Thoracic aorta (tissue), 2 donors: ENCODE measurements around the gene TMC8. TPM values are rescaled to one million over a fixed set of nuclear protein-coding genes. Genes with fewer than 3 reads are reported as not detected.

Experiments
- ATAC-seq: fragments of 150-250 bp; one replicate; pipeline ENCODE4 v1.8.0; 2017; ENCODE audit warnings: low read depth; ENCODE audit not compliant: insufficient number of reproducible peaks, low FRiP score
- DNase-seq: peaks from one replicate; pipeline ENCODE4 v3.0.0-alpha.2; 2020; ENCODE audit warnings: low spot score
- H3K27ac ChIP-seq, 2 donors: fragments of 200-600 bp; sonication (generic); 1 replicate in 1 of 2; 2 replicates in 1 of 2; pipeline ENCODE4 v1.5.1; 2016; ENCODE audit warnings: mild to moderate bottlenecking in 2 of 2, moderate library complexity in 2 of 2
- H3K27me3 ChIP-seq: fragments of 200-600 bp; sonication (generic); replicated peaks from 2 replicates; pipeline ENCODE4 v1.6.0; 2016; ENCODE audit warnings: mild to moderate bottlenecking; ENCODE audit not compliant: insufficient read depth
- H3K36me3 ChIP-seq: fragments of 200-600 bp; sonication (generic); one replicate; pipeline ENCODE4 v1.5.1; 2016
- H3K4me1 ChIP-seq, 2 donors: fragments of 200-600 bp; sonication (generic); 1 replicate in 1 of 2; 2 replicates in 1 of 2; pipeline versions ENCODE4 v1.5.1 to v1.6.0; 2016; ENCODE audit warnings: low read depth in 2 of 2, mild to moderate bottlenecking in 1 of 2; ENCODE audit not compliant: control insufficient read depth in 1 of 2
- H3K4me3 ChIP-seq: fragments of 200-600 bp; sonication (generic); 2 replicates; pipeline ENCODE4 v1.5.1; 2016; ENCODE audit warnings: mild to moderate bottlenecking
- H3K9me3 ChIP-seq: fragments of 200-600 bp; sonication (generic); 2 replicates; pipeline ENCODE4 v1.5.1; 2016
- total RNA-seq, 2 donors: library from RNA; depleted of rRNA; stranded (reverse); fragments of >200 nt; gene quantifications; one replicate each; pipeline versions ENCODE4 v1.1.0 to v1.2.3, GENCODE V29; 2016
- TF ChIP-seq, protein P1 (sequence below): fragments of 200-600 bp; sonication (generic); IDR thresholded peaks from one replicate; pipeline ENCODE4 v1.5.1; 2019; ENCODE audit warnings: antibody characterized with exemption

Gene TMC8
- total RNA-seq, 2 donors from 2014 or later = 5.6 to 9.3 TPM

DNA sequence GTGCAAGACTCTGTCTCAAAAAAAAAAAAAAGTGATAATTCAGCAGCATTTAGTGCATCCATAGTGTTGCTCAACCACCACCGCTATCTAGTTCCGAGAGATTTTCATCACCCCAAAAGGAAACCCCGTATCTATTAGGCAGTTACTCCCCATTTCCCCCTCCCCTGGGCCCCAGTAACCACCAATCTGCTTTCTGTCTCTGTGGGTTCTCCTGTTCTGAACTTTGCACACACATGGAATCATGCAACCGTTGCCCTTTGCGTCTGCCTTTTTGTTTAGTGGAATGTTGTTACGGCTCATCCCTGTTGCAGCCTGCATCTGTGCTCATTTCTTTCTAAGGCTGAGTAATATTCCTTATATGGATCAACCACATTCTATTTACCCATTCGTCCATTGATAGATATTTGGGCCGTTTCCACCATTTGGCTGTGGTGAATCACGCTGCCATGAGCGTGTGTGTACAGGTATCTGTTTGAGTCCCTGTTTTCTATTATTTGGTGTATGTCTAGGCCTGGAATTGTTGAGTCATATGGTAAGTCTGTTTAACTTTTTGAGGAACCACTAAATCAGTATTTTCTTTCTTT lies 29.1 kb downstream of the TMC8 start:
- DNase-seq (no peak), ATAC-seq (no peak)
- TF ChIP-seq, protein P1, sequence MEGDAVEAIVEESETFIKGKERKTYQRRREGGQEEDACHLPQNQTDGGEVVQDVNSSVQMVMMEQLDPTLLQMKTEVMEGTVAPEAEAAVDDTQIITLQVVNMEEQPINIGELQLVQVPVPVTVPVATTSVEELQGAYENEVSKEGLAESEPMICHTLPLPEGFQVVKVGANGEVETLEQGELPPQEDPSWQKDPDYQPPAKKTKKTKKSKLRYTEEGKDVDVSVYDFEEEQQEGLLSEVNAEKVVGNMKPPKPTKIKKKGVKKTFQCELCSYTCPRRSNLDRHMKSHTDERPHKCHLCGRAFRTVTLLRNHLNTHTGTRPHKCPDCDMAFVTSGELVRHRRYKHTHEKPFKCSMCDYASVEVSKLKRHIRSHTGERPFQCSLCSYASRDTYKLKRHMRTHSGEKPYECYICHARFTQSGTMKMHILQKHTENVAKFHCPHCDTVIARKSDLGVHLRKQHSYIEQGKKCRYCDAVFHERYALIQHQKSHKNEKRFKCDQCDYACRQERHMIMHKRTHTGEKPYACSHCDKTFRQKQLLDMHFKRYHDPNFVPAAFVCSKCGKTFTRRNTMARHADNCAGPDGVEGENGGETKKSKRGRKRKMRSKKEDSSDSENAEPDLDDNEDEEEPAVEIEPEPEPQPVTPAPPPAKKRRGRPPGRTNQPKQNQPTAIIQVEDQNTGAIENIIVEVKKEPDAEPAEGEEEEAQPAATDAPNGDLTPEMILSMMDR = no peak
- Histone ChIP-seq H3K4me1 (no peaks in the 10 kb centered on the region), H3K27me3 (no peaks in the 10 kb centered on the region), H3K4me3 (no peak overlapping the region), H3K27ac (no peak overlapping the region), H3K36me3 (no peaks in the 10 kb centered on the region), H3K9me3 (no peaks in the 10 kb centered on the region)

DNA sequence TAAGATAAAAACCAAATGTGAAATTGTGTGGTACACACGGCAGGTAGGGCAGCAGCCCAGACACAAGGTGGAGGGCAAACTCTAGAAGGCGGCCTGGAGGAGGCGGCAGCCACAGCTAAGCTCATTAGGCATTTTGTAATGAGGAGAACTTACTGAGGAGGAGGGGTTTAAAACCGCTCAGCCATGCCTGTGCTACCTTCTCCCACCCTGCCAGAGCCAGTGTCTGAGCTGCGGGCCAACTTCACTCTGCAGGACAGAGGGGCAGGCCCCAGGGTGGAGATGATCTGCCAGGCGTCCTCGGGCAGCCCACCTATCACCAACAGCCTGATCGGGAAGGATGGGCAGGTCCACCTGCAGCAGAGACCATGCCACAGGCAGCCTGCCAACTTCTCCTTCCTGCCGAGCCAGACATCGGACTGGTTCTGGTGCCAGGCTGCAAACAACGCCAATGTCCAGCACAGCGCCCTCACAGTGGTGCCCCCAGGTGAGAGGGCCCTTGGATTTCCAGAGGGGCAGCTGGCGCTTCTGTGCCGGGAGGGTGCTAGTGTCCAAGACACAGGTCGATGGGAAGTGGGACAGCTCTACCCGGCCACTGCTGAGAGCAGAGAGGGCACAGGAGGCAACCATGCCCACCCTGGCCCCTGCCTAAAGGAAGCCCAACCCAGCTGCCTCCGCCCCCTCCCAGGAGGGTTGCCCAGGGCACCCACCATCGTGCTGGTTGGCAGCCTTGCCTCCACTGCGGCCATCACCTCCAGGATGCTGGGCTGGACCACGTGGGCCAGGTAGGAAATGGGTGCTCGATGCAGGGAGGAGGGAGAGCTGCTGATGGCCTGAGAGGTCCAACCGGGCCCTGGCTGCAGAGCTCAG lies 33.5 kb downstream of the TMC8 start:
- no peak for DNase-seq

DNA sequence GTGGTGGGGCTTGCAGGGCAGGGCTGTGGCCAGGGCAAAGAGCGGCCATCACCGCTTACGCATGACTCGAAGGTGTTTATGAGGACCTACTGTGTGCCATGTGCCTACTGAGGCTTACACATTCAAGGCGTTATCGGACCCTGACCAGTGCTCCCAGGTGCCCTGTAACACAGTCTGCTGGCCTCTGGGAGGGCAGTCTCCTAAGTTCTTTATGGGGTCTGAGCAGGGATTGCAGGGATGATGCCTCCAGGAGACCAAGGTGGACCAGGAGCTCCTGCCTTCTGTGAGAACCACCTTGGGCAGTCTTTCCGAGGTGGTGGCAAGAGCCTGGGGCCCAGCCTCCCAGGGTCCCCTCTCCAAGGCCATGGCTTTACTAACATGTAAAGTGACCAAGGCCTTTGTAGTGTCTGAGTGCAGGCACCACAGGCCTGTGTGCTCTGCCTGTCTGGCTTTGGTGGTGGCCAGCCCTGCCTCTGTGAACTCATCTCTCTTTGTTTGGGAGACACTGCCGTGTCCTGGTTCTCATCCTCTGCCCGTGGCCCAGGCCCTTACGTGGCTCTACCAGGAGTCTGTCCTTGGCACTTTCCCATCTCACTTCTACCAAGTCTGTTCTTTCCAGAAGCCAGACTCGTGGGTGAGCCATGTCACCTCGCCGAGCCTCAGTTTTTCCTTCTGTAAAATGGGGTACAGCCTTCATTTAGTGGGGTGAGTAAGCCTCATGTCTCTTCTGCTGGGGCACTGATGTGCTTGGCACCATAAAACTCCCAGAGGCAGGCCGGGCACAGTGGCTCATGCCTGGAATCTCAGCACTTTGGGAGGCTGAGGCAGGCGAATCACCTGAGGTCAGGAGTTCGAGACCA lies 34.4 kb downstream of the TMC8 start:
- Histone ChIP-seq H3K36me3 (no peaks in the 10 kb centered on the region), H3K4me1 (peaks cover 0 to 14% of the 10 kb centered on the region in 2 donors), H3K27ac (no peak overlapping the region), H3K4me3 (no peak overlapping the region), H3K9me3 (no peaks in the 10 kb centered on the region), H3K27me3 (no peaks in the 10 kb centered on the region)
- no peak for ATAC-seq
- no peak for DNase-seq
- TF ChIP-seq, protein P1 = no peak

More for the DNA sequence above, 33.5 kb downstream of the TMC8 start:
- H3K27me3 ChIP-seq = no peaks in the 10 kb centered on the region
- no peaks in the 10 kb centered on the region for H3K9me3 ChIP-seq
- no peaks in the 10 kb centered on the region for H3K36me3 ChIP-seq
- TF ChIP-seq, protein P1 = no peak
- H3K4me1 ChIP-seq = peaks cover 0 to 5% of the 10 kb centered on the region in 2 donors
- no peak overlapping the region for H3K27ac ChIP-seq
- ATAC-seq = no peak
- no peak overlapping the region for H3K4me3 ChIP-seq

DNA sequence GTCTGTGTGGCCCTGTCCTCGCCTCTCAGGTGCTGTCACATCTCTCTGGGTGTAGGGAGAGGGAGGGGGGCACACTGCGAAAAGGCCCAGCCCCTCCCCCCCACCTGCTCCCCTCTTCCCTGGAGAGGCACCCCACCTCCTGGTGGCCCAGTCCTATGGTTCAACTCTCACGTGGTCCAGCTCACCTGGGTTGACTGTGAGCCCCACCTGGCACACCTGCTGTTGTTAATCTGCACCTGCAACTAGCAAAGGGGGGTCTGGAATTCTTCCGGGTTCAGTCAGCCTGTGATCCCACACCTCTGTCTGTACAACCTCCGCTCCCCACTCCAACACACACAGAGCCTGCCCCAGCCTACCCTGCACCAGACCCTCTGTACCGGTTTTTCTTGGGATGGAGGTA lies 35.8 kb downstream of the TMC8 start:
- ATAC-seq (no peak), DNase-seq (no peak)
- Histone ChIP-seq H3K9me3 (no peaks in the 10 kb centered on the region), H3K4me1 (peaks cover 0 to 23% of the 10 kb centered on the region in 2 donors), H3K27ac (no peak overlapping the region), H3K36me3 (no peaks in the 10 kb centered on the region), H3K4me3 (no peak overlapping the region), H3K27me3 (no peaks in the 10 kb centered on the region)
- TF ChIP-seq, protein P1 = no peak
